Measurements from ENCODE around the gene AKR7A2. TPM values are rescaled to one million over a fixed set of nuclear protein-coding genes. Genes with fewer than 3 reads are reported as not detected.
A peak's percentile ranks its signal among the peaks of the same experiment; 100 is the strongest.

Gene AKR7A2
- total RNA-seq, 1 donor from 2014 or later = 44.4 TPM

DNA sequence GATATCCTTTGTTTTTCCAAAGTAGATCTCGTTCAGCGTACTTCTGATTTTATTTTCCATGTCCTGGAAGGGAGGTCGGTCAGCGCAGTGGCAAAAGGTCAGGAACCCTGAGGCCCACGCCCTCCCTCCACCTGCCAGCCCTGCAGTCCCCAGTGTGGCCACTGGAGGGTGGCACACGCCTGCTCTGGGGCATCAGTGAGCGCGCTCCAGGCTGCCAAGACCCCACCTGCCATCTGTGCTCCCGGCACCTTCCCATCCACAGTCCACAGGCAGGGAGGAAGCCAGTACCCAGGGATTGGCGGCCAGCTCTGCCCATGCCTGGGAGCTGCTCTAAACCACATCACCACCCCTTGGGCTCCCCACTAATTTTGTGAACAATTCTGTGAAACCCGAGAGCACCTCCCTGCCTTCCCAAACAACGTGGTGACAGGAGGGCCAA lies 32.4 kb upstream of the AKR7A2 start:
- Histone ChIP-seq H3K4me1 (ENCODE audit: control insufficient read depth in 3 of 3, insufficient read depth in 3 of 3, low read length in 3 of 3) (peaks cover 16 to 21% (median 16%) of the 10 kb centered on the region in 3 donors), H3K4me3 (ENCODE audit: low read length in 3 of 3) (no peak overlapping the region), H3K9ac (ENCODE audit: low read depth in 1 of 3, low read length in 3 of 3) (no peak overlapping the region), H3K9me3 (ENCODE audit: control insufficient read depth in 3 of 3, low read length in 3 of 3) (no peaks in the 10 kb centered on the region), H3K36me3 (ENCODE audit: control insufficient read depth in 3 of 3, insufficient read depth in 3 of 3, low read length in 3 of 3) (peaks cover 26 to 40% (median 39%) of the 10 kb centered on the region in 3 donors), H3K27me3 (ENCODE audit: control insufficient read depth in 3 of 3, insufficient read depth in 3 of 3, low read length in 3 of 3) (no peaks in the 10 kb centered on the region), H3K27ac (ENCODE audit: low read depth, low read length) (no peak overlapping the region)

DNA sequence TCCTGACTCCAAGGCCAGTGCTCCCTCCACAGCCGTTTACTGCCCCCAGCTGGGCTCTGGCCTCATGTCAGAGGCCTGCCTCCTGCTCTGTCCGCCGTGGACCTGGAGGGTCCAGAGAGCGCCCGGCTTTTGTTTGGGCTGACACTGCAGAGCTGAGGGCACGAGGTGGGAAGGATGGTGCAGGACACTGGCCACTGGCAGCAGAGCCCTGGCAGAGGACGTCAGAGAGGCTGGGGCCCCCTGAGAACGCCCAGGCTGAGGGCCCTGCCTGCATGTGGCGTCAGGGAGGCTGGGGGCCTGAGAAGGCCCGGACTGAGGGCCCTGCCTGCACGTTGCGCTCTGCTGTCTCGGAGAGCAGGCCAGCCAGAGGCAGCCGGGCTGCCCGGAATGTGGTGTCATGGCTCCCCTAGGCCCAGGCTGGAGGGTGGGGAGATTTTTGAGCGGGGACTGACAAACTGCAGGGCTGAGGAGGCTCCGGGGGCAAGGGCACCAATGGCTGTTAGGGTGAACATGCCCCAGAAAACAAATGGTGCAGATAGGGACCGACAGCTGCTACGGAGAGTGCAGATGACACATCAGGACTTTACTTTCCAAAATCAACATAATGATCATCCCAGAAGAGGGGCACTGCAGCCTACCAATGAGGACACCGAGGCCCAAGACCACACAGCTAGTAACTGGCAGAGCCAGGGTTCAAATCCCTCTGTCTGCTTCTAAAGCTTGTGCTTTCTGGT lies 31.8 kb upstream of the AKR7A2 start:
- no peaks in the 10 kb centered on the region for H3K27me3 ChIP-seq (ENCODE audit: control insufficient read depth in 3 of 3, insufficient read depth in 3 of 3, low read length in 3 of 3)
- no peak overlapping the region for H3K4me3 ChIP-seq (ENCODE audit: low read length in 3 of 3)
- peaks cover 16 to 21% (median 16%) of the 10 kb centered on the region in 3 donors for H3K4me1 ChIP-seq (ENCODE audit: control insufficient read depth in 3 of 3, insufficient read depth in 3 of 3, low read length in 3 of 3)
- H3K9me3 ChIP-seq (ENCODE audit: control insufficient read depth in 3 of 3, low read length in 3 of 3) = no peaks in the 10 kb centered on the region
- no peak overlapping the region for H3K27ac ChIP-seq (ENCODE audit: low read depth, low read length)
- peaks cover 27 to 38% (median 37%) of the 10 kb centered on the region in 3 donors for H3K36me3 ChIP-seq (ENCODE audit: control insufficient read depth in 3 of 3, insufficient read depth in 3 of 3, low read length in 3 of 3)
- H3K9ac ChIP-seq (ENCODE audit: low read depth in 1 of 3, low read length in 3 of 3) = no peak overlapping the region

DNA sequence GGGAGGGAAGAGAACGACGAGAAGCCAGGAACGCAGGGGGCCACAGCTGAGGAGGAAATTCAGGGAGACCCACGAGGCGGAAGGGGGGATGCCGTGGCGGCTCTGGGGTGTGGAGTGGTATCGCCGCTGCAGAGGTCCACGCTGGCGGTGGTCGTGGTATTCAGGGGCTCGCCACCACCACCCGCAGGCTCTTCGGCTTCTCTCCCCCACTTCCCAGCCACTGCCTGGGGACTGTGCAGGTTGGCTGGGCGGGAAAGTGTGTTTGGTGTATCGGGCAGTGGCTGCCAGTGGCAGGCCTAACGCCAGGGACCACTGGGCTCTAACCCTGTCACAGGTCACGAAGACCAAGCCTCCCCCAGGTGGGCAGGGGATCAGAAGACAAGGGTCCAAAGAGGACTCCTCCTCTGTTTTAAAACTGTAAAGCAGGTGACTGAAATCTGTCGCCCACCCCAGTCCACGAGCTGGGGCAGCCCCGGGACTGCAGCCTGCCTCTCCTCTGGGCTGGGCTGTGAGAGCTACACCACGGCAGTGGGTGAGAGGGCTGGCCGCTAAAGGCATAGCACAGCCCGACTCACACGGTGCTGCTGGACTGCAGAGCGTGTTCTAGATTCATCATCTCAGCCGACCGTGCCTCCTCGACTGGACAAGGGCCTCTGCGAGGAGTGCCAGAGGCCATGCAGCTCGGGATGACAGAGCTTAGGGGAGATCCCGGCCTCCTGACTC lies 31.1 kb upstream of the AKR7A2 start:
- no peak overlapping the region for H3K9ac ChIP-seq (ENCODE audit: low read depth in 1 of 3, low read length in 3 of 3)
- no peak overlapping the region for H3K27ac ChIP-seq (ENCODE audit: low read depth, low read length)
- H3K27me3 ChIP-seq (ENCODE audit: control insufficient read depth in 3 of 3, insufficient read depth in 3 of 3, low read length in 3 of 3) = no peaks in the 10 kb centered on the region
- H3K4me1 ChIP-seq (ENCODE audit: control insufficient read depth in 3 of 3, insufficient read depth in 3 of 3, low read length in 3 of 3) = peaks cover 16 to 21% (median 16%) of the 10 kb centered on the region in 3 donors
- no peak overlapping the region for H3K4me3 ChIP-seq (ENCODE audit: low read length in 3 of 3)
- no peaks in the 10 kb centered on the region for H3K9me3 ChIP-seq (ENCODE audit: control insufficient read depth in 3 of 3, low read length in 3 of 3)
- peaks cover 32 to 42% (median 40%) of the 10 kb centered on the region in 3 donors for H3K36me3 ChIP-seq (ENCODE audit: control insufficient read depth in 3 of 3, insufficient read depth in 3 of 3, low read length in 3 of 3)

DNA sequence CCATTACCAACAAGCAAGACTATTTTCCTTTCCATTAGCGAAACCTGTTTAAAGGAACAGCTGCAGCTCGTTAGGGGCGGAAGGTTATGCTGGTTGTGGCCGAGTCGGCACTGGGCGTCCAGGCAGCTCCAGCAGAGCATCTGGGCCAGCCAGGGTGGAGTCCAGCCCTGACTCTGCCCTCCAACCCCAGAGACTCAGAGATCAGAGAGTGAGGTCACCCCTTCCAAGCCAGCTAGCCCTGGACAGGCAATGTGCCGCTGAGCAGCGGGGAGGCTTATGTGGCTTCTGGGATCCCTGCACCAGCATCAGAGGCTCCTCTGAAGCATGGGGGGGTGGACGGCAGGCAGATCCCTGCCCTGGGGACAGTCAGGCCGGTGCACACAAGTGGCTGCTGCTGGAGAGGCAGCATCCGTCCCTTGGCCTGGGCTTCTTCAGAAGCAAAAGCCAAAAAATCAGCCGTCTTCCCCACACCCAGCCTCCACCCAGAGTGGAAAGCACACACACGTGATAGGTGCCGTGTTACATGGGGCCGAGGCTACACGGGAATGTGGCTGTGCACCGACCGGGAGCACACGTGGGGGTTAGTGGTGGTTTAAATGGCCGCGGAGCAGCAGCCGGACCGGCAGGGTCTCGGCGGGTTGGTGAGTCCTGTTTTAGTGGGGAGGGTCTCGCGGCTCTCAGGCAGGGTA lies 30.3 kb upstream of the AKR7A2 start:
- peaks cover 16 to 21% (median 16%) of the 10 kb centered on the region in 3 donors for H3K4me1 ChIP-seq (ENCODE audit: control insufficient read depth in 3 of 3, insufficient read depth in 3 of 3, low read length in 3 of 3)
- H3K36me3 ChIP-seq (ENCODE audit: control insufficient read depth in 3 of 3, insufficient read depth in 3 of 3, low read length in 3 of 3) = peaks cover 32 to 44% (median 43%) of the 10 kb centered on the region in 3 donors
- H3K4me3 ChIP-seq (ENCODE audit: low read length in 3 of 3) = no peak overlapping the region
- peak overlapping the region in 1 of 3 donors; percentile 11 for H3K9ac ChIP-seq (ENCODE audit: low read depth in 1 of 3, low read length in 3 of 3)
- H3K27me3 ChIP-seq (ENCODE audit: control insufficient read depth in 3 of 3, insufficient read depth in 3 of 3, low read length in 3 of 3) = no peaks in the 10 kb centered on the region
- H3K9me3 ChIP-seq (ENCODE audit: control insufficient read depth in 3 of 3, low read length in 3 of 3) = no peaks in the 10 kb centered on the region
- no peak overlapping the region for H3K27ac ChIP-seq (ENCODE audit: low read depth, low read length)

DNA sequence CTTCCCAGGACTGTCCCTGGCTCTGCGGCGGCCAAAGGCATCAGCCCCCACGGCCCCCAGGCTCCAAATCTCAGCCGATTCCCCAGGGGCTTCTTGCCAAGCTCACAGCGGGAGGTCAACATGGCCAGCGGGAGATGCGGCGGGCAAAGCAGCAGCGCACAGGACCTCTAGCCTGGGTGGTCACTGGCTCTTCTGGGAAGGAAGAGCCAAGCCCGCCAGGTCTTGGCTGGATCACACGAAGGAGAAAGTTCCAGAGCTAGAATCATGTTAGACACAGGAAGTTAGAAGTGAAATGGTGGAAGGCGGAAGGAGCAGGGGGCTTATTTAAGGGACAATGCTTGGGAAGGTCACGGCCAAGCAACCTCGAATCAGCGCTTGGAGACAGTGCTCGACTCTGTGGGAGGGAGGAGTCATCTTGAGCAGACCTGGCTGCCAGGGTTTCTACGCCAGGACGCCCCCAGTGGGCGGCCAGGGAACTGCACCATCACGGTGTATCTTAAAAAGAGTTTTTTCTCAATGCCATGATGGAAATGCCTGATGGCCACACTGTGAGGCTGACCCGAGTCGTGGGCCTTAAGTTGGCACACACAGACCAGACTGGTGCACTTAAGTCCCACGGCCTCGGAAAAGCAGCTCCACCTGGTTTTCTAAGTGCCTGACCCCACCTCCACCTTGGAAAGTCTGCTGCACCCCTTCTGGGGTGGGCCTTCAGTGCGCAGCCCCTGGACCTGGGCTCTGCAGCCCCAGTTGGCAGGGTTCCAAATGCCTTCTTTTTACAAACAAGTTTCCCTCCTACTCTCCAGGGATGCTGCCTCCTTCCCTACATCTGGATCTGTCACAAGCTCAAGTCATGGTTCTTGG lies 29.5 kb upstream of the AKR7A2 start:
- Histone ChIP-seq H3K36me3 (ENCODE audit: control insufficient read depth in 3 of 3, insufficient read depth in 3 of 3, low read length in 3 of 3) (peaks cover 32 to 44% (median 43%) of the 10 kb centered on the region in 3 donors), H3K4me3 (ENCODE audit: low read length in 3 of 3) (no peak overlapping the region), H3K27me3 (ENCODE audit: control insufficient read depth in 3 of 3, insufficient read depth in 3 of 3, low read length in 3 of 3) (no peaks in the 10 kb centered on the region), H3K4me1 (ENCODE audit: control insufficient read depth in 3 of 3, insufficient read depth in 3 of 3, low read length in 3 of 3) (peaks cover 16 to 21% (median 16%) of the 10 kb centered on the region in 3 donors), H3K9ac (ENCODE audit: low read depth in 1 of 3, low read length in 3 of 3) (peak overlapping the region in 1 of 3 donors; percentile 16), H3K9me3 (ENCODE audit: control insufficient read depth in 3 of 3, low read length in 3 of 3) (no peaks in the 10 kb centered on the region), H3K27ac (ENCODE audit: low read depth, low read length) (no peak overlapping the region)

DNA sequence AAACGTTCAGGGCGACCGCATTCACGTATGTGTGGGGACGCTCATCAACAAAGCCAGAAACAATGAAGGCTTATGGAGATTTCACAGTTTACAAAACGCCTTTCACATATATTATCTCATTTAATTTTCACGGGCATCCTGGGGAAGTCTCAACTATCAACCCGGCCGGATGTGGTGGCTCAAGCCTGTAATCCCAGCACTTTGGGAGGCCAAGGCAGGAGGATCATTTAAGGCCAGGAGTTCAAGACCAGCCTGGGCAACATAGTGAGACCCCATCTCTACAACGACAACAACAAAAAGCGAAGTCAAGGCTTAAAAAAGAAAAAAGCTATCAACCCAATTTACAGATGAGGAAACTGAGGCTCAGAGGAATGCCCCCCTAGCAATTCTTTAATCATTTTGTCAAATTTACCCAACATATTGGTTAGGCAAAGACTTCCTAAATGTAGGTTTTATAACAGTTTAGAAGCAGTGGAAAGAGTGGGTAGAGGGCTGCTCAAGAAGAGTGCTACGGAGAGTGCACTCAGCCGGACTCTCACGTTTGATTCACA lies 28.5 kb upstream of the AKR7A2 start:
- Histone ChIP-seq H3K4me1 (ENCODE audit: control insufficient read depth in 3 of 3, insufficient read depth in 3 of 3, low read length in 3 of 3) (peaks cover 16 to 21% (median 16%) of the 10 kb centered on the region in 3 donors), H3K9me3 (ENCODE audit: control insufficient read depth in 3 of 3, low read length in 3 of 3) (no peaks in the 10 kb centered on the region), H3K27ac (ENCODE audit: low read depth, low read length) (no peak overlapping the region), H3K36me3 (ENCODE audit: control insufficient read depth in 3 of 3, insufficient read depth in 3 of 3, low read length in 3 of 3) (peaks cover 32 to 43% (median 41%) of the 10 kb centered on the region in 3 donors), H3K4me3 (ENCODE audit: low read length in 3 of 3) (no peak overlapping the region), H3K9ac (ENCODE audit: low read depth in 1 of 3, low read length in 3 of 3) (no peak overlapping the region), H3K27me3 (ENCODE audit: control insufficient read depth in 3 of 3, insufficient read depth in 3 of 3, low read length in 3 of 3) (no peaks in the 10 kb centered on the region)

DNA sequence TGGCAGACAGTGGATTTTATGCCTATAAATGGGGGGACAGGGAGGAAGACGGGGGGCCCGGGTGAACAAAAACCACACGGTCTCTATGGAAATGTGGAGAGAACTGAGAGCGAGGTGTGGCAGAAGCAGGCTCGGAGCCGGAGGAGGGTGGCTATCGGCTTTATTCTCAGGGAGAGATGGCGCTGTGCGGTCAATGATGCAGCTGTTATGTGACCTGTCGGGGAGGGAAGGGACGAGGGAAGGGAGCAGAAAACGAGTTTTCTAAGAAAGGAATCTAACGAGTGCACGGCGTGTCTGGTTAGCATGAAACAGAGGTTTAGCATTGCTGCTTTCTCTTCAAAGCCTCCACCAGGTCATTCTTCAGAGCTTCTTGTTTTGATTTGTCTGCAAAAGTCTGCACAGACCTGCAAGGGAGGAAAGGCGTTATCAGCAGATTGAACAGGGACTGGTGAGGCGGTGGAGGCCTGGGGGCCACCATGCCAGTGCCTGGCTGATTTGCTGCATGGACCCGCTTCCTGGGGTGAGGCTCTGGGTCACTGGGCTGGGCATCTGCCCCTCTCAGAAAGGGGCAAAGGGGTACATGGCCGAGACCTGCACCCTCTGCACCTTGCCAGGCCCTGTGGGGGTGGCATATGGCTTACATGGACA lies 27.4 kb upstream of the AKR7A2 start:
- H3K4me3 ChIP-seq (ENCODE audit: low read length in 3 of 3) = no peak overlapping the region
- H3K9ac ChIP-seq (ENCODE audit: low read depth in 1 of 3, low read length in 3 of 3) = no peak overlapping the region
- H3K27ac ChIP-seq (ENCODE audit: low read depth, low read length) = no peak overlapping the region
- H3K36me3 ChIP-seq (ENCODE audit: control insufficient read depth in 3 of 3, insufficient read depth in 3 of 3, low read length in 3 of 3) = peaks cover 25 to 40% (median 34%) of the 10 kb centered on the region in 3 donors
- no peaks in the 10 kb centered on the region for H3K27me3 ChIP-seq (ENCODE audit: control insufficient read depth in 3 of 3, insufficient read depth in 3 of 3, low read length in 3 of 3)
- no peaks in the 10 kb centered on the region for H3K9me3 ChIP-seq (ENCODE audit: control insufficient read depth in 3 of 3, low read length in 3 of 3)
- H3K4me1 ChIP-seq (ENCODE audit: control insufficient read depth in 3 of 3, insufficient read depth in 3 of 3, low read length in 3 of 3) = peaks cover 7 to 17% (median 13%) of the 10 kb centered on the region in 3 donors

DNA sequence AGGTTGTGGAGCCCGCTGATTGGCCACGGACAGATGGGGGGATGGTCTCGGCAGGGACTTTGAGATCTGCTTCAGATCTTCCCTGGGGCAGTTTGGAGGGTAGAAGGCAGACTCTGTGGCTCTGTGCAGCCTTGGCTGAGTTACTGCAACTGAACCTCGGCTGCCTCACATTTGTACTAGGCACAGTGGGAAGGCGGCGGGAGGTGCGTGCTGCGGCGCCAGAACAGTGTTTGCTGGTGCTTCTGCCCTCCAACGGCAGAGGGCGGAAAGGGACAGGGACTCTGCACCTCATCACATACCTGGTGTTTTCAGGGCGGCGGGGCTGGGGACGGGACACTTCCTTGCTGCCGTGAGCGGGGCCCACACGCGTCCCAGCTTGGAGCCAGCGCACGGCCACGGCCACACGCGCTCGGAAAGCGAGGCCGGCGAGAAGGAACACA lies 26.4 kb upstream of the AKR7A2 start:
- H3K27me3 ChIP-seq (ENCODE audit: control insufficient read depth in 3 of 3, insufficient read depth in 3 of 3, low read length in 3 of 3) = no peaks in the 10 kb centered on the region
- no peak overlapping the region for H3K27ac ChIP-seq (ENCODE audit: low read depth, low read length)
- no peak overlapping the region for H3K9ac ChIP-seq (ENCODE audit: low read depth in 1 of 3, low read length in 3 of 3)
- H3K36me3 ChIP-seq (ENCODE audit: control insufficient read depth in 3 of 3, insufficient read depth in 3 of 3, low read length in 3 of 3) = peaks cover 16 to 33% (median 28%) of the 10 kb centered on the region in 3 donors
- H3K4me1 ChIP-seq (ENCODE audit: control insufficient read depth in 3 of 3, insufficient read depth in 3 of 3, low read length in 3 of 3) = peaks cover 6 to 15% (median 13%) of the 10 kb centered on the region in 3 donors
- no peak overlapping the region for H3K4me3 ChIP-seq (ENCODE audit: low read length in 3 of 3)
- H3K9me3 ChIP-seq (ENCODE audit: control insufficient read depth in 3 of 3, low read length in 3 of 3) = no peaks in the 10 kb centered on the region
